H9 (cell line): ENCODE data around the gene RAMAC. TPM values are rescaled to one million over a fixed set of nuclear protein-coding genes. Genes with fewer than 3 reads are reported as not detected.

Source experiments
- DNase-seq: peaks from one replicate; pipeline ENCODE4 v3.0.0-alpha.2; 2017
- H2AFZ ChIP-seq: one replicate; pipeline ENCODE4 v1.6.1; 2013; ENCODE audit warnings: mild to moderate bottlenecking, low read length, control low read depth, moderate library complexity
- H2AK5ac ChIP-seq: 2 replicates; pipeline ENCODE4 v1.6.1; 2013; ENCODE audit warnings: low read length, control low read depth, mixed read lengths; ENCODE audit not compliant: insufficient read length
- H2BK120ac ChIP-seq: one replicate; pipeline ENCODE4 v1.6.1; 2013; ENCODE audit warnings: low read depth, mild to moderate bottlenecking, low read length, control low read depth, inconsistent platforms; ENCODE audit not compliant: poor library complexity, severe bottlenecking
- H2BK12ac ChIP-seq: 2 replicates; pipeline ENCODE4 v1.6.1; 2013; ENCODE audit warnings: low read length, control low read depth, mixed read lengths, low read depth; ENCODE audit not compliant: insufficient read length
- H2BK15ac ChIP-seq: 2 replicates; pipeline ENCODE4 v1.6.1; 2013; ENCODE audit warnings: low read depth, low read length, control low read depth
- H2BK20ac ChIP-seq: one replicate; pipeline ENCODE4 v1.6.1; 2013; ENCODE audit warnings: low read depth, mild to moderate bottlenecking, low read length, control low read depth, inconsistent platforms; ENCODE audit not compliant: poor library complexity, severe bottlenecking
- H2BK5ac ChIP-seq: 2 replicates; pipeline ENCODE4 v1.6.1; 2013; ENCODE audit warnings: low read length, control low read depth, mixed read lengths; ENCODE audit not compliant: insufficient read length
- H3K14ac ChIP-seq: 2 replicates; pipeline ENCODE4 v1.6.1; 2013; ENCODE audit warnings: low read length, control low read depth; ENCODE audit not compliant: insufficient read depth
- H3K18ac ChIP-seq: 2 replicates; pipeline ENCODE4 v1.6.1; 2013; ENCODE audit warnings: low read depth, mild to moderate bottlenecking, mixed read lengths, low read length, control low read depth; ENCODE audit not compliant: insufficient read length
- H3K23ac ChIP-seq: 2 replicates; pipeline ENCODE4 v1.6.1; 2013; ENCODE audit warnings: low read length, control low read depth, mixed read lengths, low read depth; ENCODE audit not compliant: insufficient read length
- H3K23me2 ChIP-seq: 2 replicates; pipeline ENCODE4 v1.6.1; 2013; ENCODE audit warnings: low read depth, mild to moderate bottlenecking, mixed read lengths, low read length, control low read depth; ENCODE audit not compliant: insufficient read length, poor library complexity, severe bottlenecking
- H3K27ac ChIP-seq: 2 replicates; pipeline ENCODE4 v1.5.1; 2013; ENCODE audit warnings: low read length, control low read depth, mixed read lengths, low read depth; ENCODE audit not compliant: insufficient read length
- H3K27me3 ChIP-seq: 2 replicates; pipeline ENCODE4 v1.6.1; 2013; ENCODE audit warnings: low read length, control low read depth, inconsistent platforms; ENCODE audit not compliant: insufficient read depth
- H3K4ac ChIP-seq: 2 replicates; pipeline ENCODE4 v1.6.1; 2013; ENCODE audit warnings: low read depth, mild to moderate bottlenecking, control low read depth, inconsistent platforms, low read length, moderate library complexity
- H3K4me1 ChIP-seq: 2 replicates; pipeline ENCODE4 v1.6.1; 2013; ENCODE audit warnings: low read length, control low read depth, inconsistent platforms; ENCODE audit not compliant: insufficient read depth
- H3K4me2 ChIP-seq: 2 replicates; pipeline ENCODE4 v1.6.1; 2013; ENCODE audit warnings: low read length, control low read depth, mixed read lengths; ENCODE audit not compliant: insufficient read length, insufficient read depth
- H3K56ac ChIP-seq: 2 replicates; pipeline ENCODE4 v1.6.1; 2013; ENCODE audit warnings: low read depth, mild to moderate bottlenecking, mixed read lengths, low read length, control low read depth; ENCODE audit not compliant: insufficient read length
- H3K79me1 ChIP-seq: 2 replicates; pipeline ENCODE4 v1.6.1; 2013; ENCODE audit warnings: low read depth, mild to moderate bottlenecking, moderate library complexity, low read length, control low read depth, inconsistent platforms; ENCODE audit not compliant: insufficient read depth, poor library complexity, severe bottlenecking
- H3K79me2 ChIP-seq: 2 replicates; pipeline ENCODE4 v1.6.1; 2013; ENCODE audit warnings: low read length, control low read depth, inconsistent platforms; ENCODE audit not compliant: insufficient read depth
- H3K9ac ChIP-seq: 2 replicates; pipeline ENCODE4 v1.6.1; 2013; ENCODE audit warnings: low read length, control low read depth, mixed read lengths; ENCODE audit not compliant: insufficient read length; ENCODE audit errors: extremely low read depth
- H3K9me3 ChIP-seq: one replicate; pipeline ENCODE4 v1.6.1; 2013; ENCODE audit warnings: low read depth, low read length, inconsistent platforms; ENCODE audit not compliant: control insufficient read depth
- H3T11ph ChIP-seq: one replicate; pipeline ENCODE4 v1.6.1; 2013; ENCODE audit warnings: mild to moderate bottlenecking, low read length, control low read depth, inconsistent platforms
- H4K20me1 ChIP-seq: one replicate; pipeline ENCODE4 v1.6.1; 2013; ENCODE audit not compliant: control insufficient read depth, insufficient read length, insufficient read depth
- H4K5ac ChIP-seq: 2 replicates; pipeline ENCODE4 v1.6.1; 2013; ENCODE audit warnings: low read depth, mild to moderate bottlenecking, mixed read lengths, low read length, control low read depth; ENCODE audit not compliant: insufficient read length
- H4K8ac ChIP-seq: replicated peaks from 2 replicates; pipeline ENCODE4 v1.6.1; 2013; ENCODE audit warnings: low read length, control low read depth, mixed read lengths, low read depth; ENCODE audit not compliant: insufficient read length
- H4K91ac ChIP-seq: 2 replicates; pipeline ENCODE4 v1.6.1; 2013; ENCODE audit warnings: low read depth, mild to moderate bottlenecking, moderate library complexity, mixed read lengths, low read length, control low read depth; ENCODE audit not compliant: insufficient read length
- H3K27ac Mint-ChIP-seq, 3 experiments: 2 replicates in 2 of 3; 3 replicates in 1 of 3; pipeline ENCODE4 v1.8.0; 2020 to 2021; ENCODE audit warnings: mixed read lengths in 3 of 3, mild to moderate bottlenecking in 1 of 3, moderate library complexity in 1 of 3
- H3K27me3 Mint-ChIP-seq: 2 replicates; pipeline ENCODE4 v1.8.0; 2021; ENCODE audit warnings: low read depth, mild to moderate bottlenecking, moderate library complexity, mixed read lengths
- H3K36me3 Mint-ChIP-seq, 3 experiments: 2 replicates in 2 of 3; 3 replicates in 1 of 3; pipeline ENCODE4 v1.8.0; 2020 to 2021; ENCODE audit warnings: low read depth in 3 of 3, mixed read lengths in 3 of 3; ENCODE audit not compliant: insufficient read depth in 1 of 3
- H3K4me1 Mint-ChIP-seq, 2 experiments: 2 replicates each; pipeline ENCODE4 v1.8.0; 2020; ENCODE audit warnings: mixed read lengths in 2 of 2
- H3K4me3 Mint-ChIP-seq, 2 experiments: 2 replicates in 1 of 2; 3 replicates in 1 of 2; pipeline ENCODE4 v1.8.0; 2020 to 2021; ENCODE audit warnings: mild to moderate bottlenecking in 2 of 2, mixed read lengths in 2 of 2, moderate library complexity in 1 of 2
- H3K9me3 Mint-ChIP-seq, 2 experiments: 2 replicates in 1 of 2; 3 replicates in 1 of 2; pipeline ENCODE4 v1.8.0; 2020; ENCODE audit warnings: mild to moderate bottlenecking in 2 of 2, mixed read lengths in 2 of 2, moderate library complexity in 1 of 2
- WGBS: extraction: QIAGEN DNeasy Blood & Tissue Kit; methylation state at CpG from one replicate; pipeline ENCODE4 v1.1.7; 2013; ENCODE audit warnings: missing lambda C conversion rate, low lambda C conversion rate, mixed read lengths; ENCODE audit not compliant: insufficient read length; ENCODE audit errors: extremely low coverage; 5-methylcytosine and 5-hydroxymethylcytosine counted together
- total RNA-seq: library from RNA; stranded (reverse); gene quantifications from 2 replicates; pipeline ENCODE4 v1.2.1, GENCODE V29; 2021
- TF ChIP-seq, protein P1 (sequence below): fragments of 200-600 bp; sonication (generic); conservative IDR thresholded peaks from 3 replicates; pipeline ENCODE4 v1.8.0; 2021; ENCODE audit warnings: antibody characterized with exemption, mild to moderate bottlenecking

RAMAC gene
- total RNA-seq, 1 experiment from 2014 or later: 35.8 TPM

DNA sequence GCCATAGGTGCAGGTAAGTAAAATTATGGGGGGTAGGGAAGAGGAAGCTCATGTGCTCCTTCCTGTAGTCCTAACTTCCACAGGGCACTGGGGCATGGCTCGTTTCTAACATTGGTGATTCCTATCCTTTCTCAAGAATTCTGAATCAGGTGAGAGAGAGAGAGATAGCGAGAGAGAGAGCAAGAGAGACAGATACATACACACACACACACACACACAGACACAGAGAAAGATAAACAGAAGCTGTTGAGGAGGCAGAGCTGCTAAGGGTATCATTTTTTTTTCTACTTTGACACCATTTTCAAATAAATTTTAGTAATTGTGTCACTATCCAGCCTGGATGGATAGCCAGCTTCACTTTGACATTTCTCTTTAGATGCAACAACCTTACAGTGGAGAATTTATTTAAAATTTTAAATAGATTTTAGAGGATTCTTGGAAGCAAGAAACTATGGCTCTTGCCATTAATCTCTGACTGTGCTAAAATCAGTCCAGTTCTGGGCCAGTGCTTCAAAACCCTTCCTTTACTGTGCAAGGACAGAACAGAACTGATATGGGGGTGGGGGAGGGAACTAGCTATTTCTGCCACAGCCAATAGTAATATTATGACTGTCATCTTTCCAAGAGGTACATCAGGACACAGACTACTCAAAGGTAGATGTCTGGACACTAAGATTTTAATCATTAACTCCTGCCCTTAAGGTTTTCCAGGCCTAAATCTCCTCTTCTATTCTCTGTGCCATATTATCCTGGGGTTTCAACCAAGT is 14.6 kb upstream of the RAMAC start:
- Histone ChIP-seq H3K14ac (no peak overlapping the region), H3K23ac (no peak overlapping the region), H4K20me1 (no peaks in the 10 kb centered on the region), H2AK5ac (no peak overlapping the region), H3K4me1 (no peaks in the 10 kb centered on the region), H2BK5ac (no peak overlapping the region), H2BK120ac (no peak overlapping the region), H3K9me3 (no peaks in the 10 kb centered on the region), H2AFZ (no peak overlapping the region), H3K27ac (no peak overlapping the region), H3T11ph (no peak overlapping the region), H2BK20ac (no peak overlapping the region), H4K5ac (no peak overlapping the region), H3K4me2 (no peak overlapping the region), H4K91ac (no peak overlapping the region), H3K9ac (no peak overlapping the region), H3K27me3 (no peaks in the 10 kb centered on the region), H3K56ac (no peak overlapping the region), H3K23me2 (no peaks in the 10 kb centered on the region), H2BK12ac (no peak overlapping the region), H3K4ac (no peak overlapping the region), H4K8ac (no peak overlapping the region), H3K79me1 (no peaks in the 10 kb centered on the region), H3K18ac (no peak overlapping the region), H3K79me2 (no peaks in the 10 kb centered on the region), H2BK15ac (no peak overlapping the region)
- TF ChIP-seq, protein P1, sequence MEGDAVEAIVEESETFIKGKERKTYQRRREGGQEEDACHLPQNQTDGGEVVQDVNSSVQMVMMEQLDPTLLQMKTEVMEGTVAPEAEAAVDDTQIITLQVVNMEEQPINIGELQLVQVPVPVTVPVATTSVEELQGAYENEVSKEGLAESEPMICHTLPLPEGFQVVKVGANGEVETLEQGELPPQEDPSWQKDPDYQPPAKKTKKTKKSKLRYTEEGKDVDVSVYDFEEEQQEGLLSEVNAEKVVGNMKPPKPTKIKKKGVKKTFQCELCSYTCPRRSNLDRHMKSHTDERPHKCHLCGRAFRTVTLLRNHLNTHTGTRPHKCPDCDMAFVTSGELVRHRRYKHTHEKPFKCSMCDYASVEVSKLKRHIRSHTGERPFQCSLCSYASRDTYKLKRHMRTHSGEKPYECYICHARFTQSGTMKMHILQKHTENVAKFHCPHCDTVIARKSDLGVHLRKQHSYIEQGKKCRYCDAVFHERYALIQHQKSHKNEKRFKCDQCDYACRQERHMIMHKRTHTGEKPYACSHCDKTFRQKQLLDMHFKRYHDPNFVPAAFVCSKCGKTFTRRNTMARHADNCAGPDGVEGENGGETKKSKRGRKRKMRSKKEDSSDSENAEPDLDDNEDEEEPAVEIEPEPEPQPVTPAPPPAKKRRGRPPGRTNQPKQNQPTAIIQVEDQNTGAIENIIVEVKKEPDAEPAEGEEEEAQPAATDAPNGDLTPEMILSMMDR: no peak
- WGBS: no CpG with 5 or more reads among the region's 2 CpGs
- Mint-ChIP-seq H3K36me3 (no peaks in the 10 kb centered on the region), H3K27me3 (peaks cover 6% of the 10 kb centered on the region), H3K4me3 (no peak overlapping the region), H3K27ac (no peak overlapping the region), H3K4me1 (no peaks in the 10 kb centered on the region), H3K9me3 (no peaks in the 10 kb centered on the region)
- no peak for DNase-seq
